Activated CD8-positive, alpha-beta memory T cell treated with anti-CD3 and anti-CD28 coated beads for 36 hours (primary cell): ENCODE data around the gene AK9. TPM values are rescaled to one million over a fixed set of nuclear protein-coding genes. Genes with fewer than 3 reads are reported as not detected.
"Not testable (repeated sequence)": the region's sequence is repeated elsewhere in the genome, so short reads cannot be mapped to it uniquely, and the experiment has no call there.

Source experiments
- CTCF ChIA-PET: fragments of 350-600 bp; sonication (Branson Sonifier 250); formaldehyde crosslinking; loops from one replicate; lab custom pipeline; 2021; ENCODE audit warnings: antibody characterized with exemption; lab: Charles Lee
- POLR2A ChIA-PET: fragments of 350-600 bp; sonication (Branson Sonifier 250); formaldehyde crosslinking; loops from one replicate; lab custom pipeline; 2021; ENCODE audit warnings: antibody characterized with exemption; lab: Charles Lee
- total RNA-seq, 2 experiments: library from RNA; stranded (reverse); gene quantifications; one replicate each; pipeline ENCODE4 v1.2.3, GENCODE V29; 2021

AK9 gene
- total RNA-seq, 2 experiments from 2014 or later = 2.9 to 3.7 TPM

DNA sequence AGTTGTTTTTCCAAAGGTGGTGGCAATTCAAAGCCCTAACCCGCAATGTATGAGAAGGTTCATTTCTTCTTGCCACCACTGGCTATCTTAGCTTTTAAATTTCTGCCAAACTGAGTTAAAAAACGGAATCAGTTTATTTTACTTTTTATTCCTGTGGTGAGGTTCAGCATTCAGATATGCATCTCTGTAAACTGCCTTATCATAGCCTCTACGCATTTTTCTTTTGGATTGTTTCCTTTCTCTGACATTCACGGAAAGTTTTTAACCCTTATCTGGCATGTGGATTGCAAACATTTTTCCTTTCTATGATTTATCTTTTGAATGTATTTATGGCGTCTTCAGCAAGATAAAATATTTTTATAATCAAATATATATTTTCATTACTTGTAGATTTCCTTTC is 37.7 kb downstream of the AK9 start:
- CTCF ChIA-PET = interaction anchor here (1.0 kb wide), 1 partner anchor 101 kb away, joined by 3 read pairs; no protein-coding TSS in a partner anchor
- POLR2A ChIA-PET = no interaction called here

DNA sequence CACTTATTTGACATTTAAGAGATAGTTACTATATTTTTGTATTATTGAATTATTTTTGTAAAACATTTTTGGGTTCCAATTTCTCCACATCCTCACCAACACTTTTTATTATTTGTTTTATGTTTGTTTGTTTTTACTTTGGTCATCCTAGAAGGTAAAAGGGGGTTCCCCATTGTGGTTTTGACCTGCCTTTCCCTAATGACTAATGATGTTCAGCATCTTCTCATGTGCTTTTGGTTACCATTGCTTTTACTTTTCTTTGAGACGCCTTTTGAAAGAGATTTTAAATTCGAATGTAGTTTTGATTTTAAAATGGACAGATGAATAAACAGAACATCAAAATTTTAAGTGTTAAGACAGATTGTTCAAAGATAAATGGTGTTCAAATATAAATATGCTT is 46.9 kb downstream of the AK9 start:
- POLR2A ChIA-PET = no interaction called here
- CTCF ChIA-PET = no interaction called here

DNA sequence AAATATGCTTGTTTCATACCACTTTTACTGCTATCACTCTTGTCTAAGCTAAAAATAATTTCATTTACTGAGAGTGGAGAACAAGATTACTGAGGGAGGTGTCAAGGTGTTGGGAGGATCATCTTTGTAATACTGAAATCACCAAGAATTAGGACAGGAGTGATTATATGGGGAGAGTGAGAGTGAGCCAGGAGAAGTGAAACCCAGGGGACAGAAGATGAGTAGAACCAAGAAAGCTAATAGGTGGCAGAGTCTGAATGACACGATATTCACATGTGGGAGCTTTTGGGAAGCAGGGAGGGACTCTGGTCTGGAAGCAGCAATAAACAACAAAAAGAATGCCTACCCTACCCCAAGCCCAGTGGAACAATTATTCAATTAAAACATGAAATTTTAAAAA is 58.6 kb downstream of the AK9 start:
- CTCF ChIA-PET = no interaction called here

DNA sequence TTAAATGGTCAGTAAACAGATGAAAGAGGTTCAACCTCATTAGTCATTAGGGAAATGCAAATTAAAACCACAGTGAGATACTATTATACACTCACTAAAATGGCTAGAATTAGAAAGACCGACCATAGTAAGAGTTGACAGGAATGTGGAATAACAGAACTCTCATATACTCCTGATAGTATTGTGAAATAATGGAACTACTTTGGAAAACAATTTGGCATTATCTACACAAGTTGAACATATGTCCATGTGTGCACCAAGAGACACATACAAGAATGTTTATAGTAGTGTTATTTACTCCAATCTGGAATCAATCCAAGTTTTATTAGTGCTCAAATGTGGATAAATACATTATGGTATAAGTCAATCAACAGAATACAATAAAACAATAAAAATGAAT is 59.6 kb downstream of the AK9 start:
- CTCF ChIA-PET = no interaction called here

More for the DNA sequence above, 58.6 kb downstream of the AK9 start:
- POLR2A ChIA-PET = no interaction called here

DNA sequence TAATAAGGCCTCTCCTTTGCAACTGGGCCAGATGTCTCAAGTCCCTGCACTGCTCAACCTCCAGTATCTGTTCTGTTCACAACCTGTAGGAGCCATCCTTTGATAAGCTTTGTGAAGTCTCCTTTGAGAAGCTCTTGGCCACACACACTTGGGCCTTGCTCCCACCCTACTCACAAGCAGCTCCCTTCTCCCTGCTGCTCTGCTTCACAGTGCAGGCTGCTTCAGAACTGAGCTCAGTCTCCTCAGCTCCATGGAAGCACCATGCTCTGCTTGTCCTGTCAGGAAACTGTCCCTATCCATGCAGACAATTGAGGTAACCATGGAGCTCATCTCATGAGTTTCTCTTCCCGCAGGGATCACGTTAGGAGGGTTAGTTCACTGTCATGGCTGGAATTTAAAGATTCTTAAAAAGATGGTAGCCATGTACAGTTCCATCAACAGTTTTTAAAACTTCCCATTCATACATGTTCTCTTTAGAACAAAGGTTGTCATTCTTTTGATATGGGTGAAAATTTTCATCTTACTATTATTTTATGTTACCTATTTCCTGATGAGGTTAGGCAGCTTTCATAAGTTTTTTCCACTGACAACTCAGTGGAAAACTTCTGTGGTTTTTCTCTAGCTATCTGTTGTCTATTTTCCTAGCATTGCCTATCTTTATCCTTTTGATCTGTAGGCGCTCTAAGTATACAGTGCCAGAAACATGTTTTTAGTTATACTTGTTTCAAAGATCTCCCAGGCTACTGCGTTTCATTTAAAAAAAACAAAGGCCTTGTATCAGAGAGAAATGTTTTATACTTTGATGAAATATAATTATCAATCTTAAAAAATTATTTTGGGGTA is 62.6 kb downstream of the AK9 start:
- ChIA-PET CTCF (no interaction called here), POLR2A (no interaction called here)

More for the DNA sequence above, 59.6 kb downstream of the AK9 start:
- POLR2A ChIA-PET = no interaction called here

DNA sequence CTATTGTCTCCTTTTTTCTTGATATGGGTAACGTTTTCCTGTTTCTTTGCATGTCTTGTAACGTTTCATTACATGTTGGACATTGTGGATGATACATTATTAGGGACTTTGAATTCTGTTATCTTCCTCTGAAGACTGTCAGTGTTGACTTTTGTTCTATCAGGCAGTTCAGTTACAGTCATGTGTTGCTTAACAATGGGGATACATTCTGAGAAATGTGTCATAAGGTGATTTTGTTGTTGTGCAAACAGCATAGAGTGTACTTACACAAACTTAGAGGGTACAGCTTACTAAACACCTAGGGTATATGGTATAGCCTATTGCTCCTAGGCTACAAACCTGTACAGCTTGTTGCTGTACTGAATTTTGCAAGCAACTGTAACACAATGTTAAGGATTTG is 64.7 kb downstream of the AK9 start:
- POLR2A ChIA-PET = interaction anchor here (0.6 kb wide), 1 partner anchor 278 kb away, joined by 3 read pairs; no protein-coding TSS in a partner anchor
- CTCF ChIA-PET = no interaction called here

DNA sequence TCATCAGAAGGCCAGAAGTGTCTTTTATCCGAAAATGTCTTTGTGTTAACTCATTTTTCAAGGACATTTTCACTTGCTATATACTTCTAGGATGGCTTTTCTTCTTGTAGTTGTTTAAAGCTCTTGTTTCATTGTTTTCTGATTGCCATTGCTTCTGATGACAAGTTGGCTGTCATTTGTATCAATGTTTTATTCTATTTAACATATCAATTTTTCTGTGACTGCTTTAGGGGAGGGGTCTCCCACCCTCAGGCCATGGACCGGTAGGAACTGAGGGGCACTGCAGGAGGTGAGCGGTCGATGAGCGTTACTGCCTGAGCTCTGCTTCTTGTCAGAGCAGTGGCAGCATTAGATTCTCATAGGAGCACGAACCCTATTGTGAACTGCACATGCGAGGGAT is 65.8 kb downstream of the AK9 start:
- POLR2A ChIA-PET = no interaction called here
- CTCF ChIA-PET = no interaction called here

DNA sequence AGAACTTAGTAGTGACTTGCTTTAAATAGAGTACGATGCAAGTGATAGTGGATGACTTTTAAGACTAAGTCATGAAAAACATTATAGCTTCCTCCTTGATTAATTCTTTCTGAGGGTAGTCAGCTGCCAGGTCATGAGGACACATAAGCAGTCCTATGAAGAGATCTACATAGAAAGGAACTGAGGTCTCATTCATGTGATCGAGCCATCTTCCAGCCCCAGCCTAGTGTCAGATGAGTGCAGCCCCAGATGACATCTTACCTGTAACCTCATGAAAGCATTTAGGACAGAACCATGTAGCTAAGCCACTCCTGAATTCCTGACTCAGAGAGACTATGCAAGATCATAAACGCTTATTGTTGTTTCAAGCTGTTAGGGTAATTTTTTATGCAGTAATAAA is 67.7 kb downstream of the AK9 start:
- ChIA-PET CTCF (no interaction called here), POLR2A (no interaction called here)

DNA sequence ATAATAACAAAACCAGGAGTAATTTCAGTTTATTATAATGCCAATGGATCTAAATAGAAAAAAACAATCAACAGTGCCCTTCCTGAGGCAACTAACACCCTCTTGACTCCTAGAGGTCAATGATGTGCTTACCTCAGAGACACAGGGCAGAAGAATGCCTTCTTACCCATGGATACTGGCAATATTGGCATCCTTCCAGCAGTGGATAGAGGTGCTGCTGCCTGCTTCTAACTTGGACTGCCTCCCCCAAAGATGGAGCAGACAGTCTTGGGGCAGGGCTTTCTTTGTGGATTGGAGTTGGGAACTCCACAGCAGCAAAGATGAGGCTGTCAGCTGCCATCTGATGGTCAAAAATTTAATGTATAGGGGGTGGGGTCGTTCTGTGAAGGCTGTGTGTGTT is 78.7 kb downstream of the AK9 start:
- ChIA-PET CTCF (no interaction called here), POLR2A (no interaction called here)

DNA sequence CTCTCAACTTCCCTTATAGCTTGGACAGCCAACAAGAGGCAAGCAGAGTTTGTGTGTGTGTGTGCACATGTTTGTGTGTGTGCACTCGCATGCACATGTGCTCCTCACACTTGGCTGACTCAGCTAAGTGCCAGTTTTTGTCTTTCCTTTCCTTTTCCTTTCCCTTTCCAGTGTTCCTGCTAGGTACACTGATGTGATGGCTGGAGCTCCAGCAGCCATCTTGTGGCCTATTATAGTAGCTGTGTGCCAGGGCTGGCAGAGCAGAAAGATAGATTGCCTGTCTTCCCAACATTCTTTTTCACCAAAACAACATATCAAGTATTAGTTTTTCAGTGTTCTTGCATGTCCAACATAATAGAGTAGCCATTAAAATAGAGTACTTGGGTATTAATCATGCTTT is 79.5 kb downstream of the AK9 start:
- CTCF ChIA-PET = no interaction called here
- POLR2A ChIA-PET = no interaction called here

DNA sequence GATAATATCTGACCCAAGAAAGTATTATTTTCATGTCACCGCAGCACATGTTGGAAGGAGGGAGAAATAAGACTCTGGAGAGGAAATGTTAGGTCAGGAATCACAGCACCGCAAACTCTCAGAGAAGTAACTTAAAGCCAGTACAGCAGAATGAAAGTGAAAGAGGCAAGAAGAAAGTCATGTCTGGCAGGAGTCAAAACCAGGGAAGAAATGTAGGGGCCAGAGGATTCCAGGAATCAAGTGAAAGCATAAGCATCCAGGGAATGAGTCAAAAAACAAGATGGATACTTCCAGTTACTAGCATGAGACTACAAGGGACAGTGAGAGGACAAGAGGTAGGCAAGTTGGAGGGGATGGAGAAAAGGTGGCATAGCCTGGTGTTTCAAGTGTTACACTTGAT is 80.4 kb downstream of the AK9 start:
- ChIA-PET CTCF (no interaction called here), POLR2A (no interaction called here)

DNA sequence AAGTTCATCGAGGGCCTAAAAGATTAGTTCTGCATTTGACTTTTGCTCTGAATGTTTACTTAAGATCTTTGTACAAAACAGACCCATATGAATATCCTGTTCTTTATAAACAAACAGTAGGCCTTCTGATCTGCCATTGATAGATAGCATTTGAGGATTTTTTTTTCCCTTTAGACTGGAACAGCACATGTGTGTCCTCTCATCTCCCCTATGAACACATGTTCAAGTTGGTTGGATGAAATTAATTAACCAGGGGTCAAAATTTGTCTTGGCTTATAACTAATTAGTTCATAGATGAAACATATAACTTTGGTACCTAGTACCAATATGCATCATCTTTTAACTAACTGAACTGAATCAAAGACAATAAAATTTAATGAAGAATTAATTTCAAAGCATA is 81.3 kb downstream of the AK9 start:
- ChIA-PET CTCF (no interaction called here), POLR2A (no interaction called here)

DNA sequence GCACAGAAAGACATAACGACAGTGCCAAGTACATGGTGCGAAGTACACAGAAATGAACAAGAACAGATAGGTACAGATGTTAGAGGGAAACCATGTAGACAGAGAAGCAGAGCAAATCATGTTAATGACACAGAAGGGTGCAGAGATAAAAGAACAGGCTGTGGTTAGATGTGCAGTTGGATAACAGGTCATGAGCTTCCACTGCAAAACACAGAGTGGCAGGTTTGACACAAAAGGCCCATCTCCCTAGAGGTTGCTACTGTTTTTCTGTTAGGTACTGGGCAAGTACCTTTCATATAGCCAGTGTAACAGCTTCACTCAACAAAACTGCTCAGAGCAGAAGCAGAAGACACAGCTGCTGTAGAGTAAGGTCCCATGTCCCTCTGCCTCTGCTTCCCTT is 84.6 kb downstream of the AK9 start:
- ChIA-PET CTCF (no interaction called here), POLR2A (no interaction called here)

DNA sequence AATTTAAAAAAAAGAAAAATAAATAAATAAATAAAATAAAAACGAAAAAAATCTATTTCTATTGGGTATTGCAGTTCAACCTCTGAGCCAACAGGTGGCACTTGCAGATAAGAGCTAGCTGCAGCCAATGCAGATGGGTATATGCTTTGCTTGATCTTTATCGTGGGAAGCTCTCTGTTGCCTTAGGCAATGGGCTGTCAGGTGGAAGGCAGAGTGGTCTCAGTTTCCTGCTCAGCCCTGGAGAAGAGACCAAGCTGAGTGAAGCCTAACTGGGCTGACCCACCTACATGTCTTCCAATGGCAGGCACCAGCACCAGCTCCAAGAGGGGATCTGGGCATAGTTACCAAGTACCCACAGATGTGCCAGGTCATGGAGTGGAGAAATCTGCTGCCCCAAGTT is 95.0 kb downstream of the AK9 start:
- CTCF ChIA-PET = no interaction called here

DNA sequence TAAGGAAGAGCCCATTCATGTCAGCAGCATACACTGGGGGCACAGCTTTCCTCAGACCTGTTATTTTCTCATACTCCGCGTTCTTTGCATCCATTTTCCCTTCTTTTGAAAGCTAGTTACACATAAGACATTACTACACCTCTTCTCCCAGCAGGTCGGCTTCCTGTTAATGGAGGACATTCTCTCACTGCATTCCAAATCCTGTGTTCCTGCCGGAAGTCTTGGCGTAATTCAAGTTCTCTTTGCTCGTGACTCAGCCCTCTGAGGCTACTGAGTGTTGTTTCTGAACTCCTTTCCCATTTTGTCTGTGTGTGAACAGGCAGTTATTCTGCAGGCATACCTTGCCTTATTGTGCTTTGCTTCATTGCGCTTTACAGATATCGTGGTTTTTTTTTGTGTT is 110.5 kb downstream of the AK9 start:
- POLR2A ChIA-PET = no interaction called here
- CTCF ChIA-PET = interaction anchor here (1.5 kb wide), 1 partner anchor 459 kb away, joined by 3 read pairs; no protein-coding TSS in a partner anchor

More for the DNA sequence above, 95.0 kb downstream of the AK9 start:
- POLR2A ChIA-PET = no interaction called here

DNA sequence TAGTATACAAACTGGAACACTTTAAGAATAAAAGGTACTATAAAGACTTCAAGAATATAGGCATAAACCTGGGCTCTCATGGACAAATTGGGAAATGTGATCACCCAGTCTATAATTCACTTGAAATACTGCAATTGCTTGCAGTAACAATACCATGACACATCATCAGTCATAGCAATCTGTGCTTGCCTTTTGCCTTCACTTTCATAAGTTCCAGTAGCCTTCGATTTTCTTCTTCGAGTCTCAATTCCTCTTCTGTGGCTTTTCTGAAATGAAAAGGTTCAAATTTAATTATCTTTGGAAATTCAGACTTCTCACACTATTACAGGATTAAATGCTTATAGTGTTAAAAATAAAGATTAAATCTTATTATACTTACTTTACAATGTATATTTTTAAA is 111.6 kb downstream of the AK9 start:
- CTCF ChIA-PET = no interaction called here
- POLR2A ChIA-PET = no interaction called here

DNA sequence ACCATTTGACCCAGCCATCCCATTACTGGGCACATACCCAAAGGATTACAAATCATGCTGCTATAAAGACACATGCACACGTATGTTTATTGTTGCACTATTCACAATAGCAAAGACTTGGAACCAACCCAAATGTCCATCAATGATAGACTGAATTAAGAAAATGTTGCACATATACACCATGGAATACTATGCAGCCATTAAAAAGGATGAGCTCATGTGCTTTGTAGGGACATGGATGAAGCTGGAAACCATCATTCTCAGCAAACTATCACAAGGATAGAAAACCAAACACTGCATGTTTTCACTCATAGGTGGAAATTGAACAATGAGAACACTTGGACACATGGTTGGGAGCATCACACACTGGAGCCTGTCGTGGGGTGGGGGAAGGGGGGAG is 121.1 kb downstream of the AK9 start:
- POLR2A ChIA-PET, CTCF ChIA-PET: not testable (repeated sequence)

DNA sequence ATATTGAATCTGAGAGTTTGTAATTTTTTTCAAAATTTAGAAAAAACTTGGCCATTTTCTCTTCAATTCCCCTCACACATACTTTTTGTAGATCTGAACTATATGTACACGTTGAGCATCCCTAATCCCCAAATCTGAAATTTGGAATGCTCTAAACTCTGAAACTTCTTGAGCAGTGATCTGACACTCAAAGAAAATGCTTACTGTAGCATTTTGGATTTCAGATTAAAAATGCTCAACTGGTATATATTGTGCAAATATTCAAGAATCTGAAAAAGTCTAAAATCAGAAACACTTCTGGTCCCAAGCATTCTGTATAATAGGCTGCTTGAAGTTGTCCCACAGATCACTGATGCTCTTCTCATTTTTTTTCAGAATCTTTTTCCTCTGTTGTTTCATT is 129.2 kb downstream of the AK9 start:
- CTCF ChIA-PET = no interaction called here

DNA sequence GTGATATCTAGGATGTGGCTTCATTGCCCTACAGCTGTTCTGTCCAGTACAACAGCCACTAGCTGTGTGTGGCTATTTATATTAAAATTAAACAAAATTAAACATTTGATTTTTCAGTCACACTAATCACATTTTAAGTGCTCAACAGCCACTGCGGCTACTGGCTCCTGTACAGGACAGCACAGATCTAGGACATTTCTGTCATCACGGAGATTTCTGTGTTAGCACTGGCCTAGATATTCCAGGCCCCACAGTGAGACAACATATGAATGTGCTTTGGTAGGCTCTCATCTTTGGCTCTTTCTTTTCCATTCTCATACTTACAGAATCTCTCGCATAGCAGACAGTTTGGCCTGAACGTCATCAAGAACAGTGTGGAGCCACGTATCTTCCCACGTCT is 159.6 kb downstream of the AK9 start:
- CTCF ChIA-PET = no interaction called here
- POLR2A ChIA-PET = no interaction called here

More for the DNA sequence above, 129.2 kb downstream of the AK9 start:
- POLR2A ChIA-PET = no interaction called here

DNA sequence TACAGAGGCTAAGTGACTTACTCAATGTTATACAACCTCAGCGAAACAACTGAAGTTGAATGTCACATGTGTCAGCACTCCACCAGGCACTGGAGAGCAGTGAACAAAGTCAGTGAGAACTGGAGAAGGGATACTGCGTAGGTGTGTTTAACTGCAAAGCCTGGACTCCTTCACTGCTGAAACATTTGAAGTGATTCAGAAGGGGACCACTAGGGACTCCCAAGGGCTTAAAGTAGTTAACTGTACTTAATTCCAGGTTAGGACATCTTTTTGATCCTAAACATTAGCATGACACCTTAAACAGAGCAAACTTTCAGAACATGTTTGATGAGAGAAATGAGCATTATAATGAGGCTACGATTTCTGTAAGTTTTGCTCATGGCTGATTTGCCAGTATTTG is 163.0 kb downstream of the AK9 start:
- POLR2A ChIA-PET = interaction anchor here (0.7 kb wide), 1 partner anchor 37 kb away, joined by 4 read pairs; no protein-coding TSS in a partner anchor
- CTCF ChIA-PET = interaction anchor here (1.2 kb wide), 1 partner anchor 512 kb away, joined by 5 read pairs; no protein-coding TSS in a partner anchor
